ENCODE results near the gene FILIP1L.

DNA sequence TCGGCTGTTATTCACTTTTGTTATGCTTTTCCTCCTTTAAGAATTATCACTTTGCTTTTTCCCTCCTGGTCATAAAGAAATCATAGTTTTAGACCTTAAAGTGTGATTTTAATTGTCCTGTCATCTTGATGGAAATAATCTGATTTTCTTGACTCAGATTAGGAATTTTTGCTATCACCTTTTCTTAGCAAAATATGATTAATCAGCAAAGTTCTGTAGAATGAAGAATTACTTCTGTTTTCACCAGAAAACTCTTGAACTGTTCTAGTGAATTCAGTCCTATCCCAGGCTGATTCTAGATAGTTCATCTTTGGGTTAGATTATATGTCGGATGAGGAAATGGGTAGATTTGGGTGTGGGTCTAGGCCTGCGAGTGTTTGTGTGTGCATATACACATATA is 284.5 kb downstream of the FILIP1L start:
- TF ChIP-seq, protein P1, sequence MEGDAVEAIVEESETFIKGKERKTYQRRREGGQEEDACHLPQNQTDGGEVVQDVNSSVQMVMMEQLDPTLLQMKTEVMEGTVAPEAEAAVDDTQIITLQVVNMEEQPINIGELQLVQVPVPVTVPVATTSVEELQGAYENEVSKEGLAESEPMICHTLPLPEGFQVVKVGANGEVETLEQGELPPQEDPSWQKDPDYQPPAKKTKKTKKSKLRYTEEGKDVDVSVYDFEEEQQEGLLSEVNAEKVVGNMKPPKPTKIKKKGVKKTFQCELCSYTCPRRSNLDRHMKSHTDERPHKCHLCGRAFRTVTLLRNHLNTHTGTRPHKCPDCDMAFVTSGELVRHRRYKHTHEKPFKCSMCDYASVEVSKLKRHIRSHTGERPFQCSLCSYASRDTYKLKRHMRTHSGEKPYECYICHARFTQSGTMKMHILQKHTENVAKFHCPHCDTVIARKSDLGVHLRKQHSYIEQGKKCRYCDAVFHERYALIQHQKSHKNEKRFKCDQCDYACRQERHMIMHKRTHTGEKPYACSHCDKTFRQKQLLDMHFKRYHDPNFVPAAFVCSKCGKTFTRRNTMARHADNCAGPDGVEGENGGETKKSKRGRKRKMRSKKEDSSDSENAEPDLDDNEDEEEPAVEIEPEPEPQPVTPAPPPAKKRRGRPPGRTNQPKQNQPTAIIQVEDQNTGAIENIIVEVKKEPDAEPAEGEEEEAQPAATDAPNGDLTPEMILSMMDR (IDR thresholded peaks at IDR 0.05) = no peak
- TF ChIP-seq EZH2 (IDR thresholded peaks at IDR 0.05; ENCODE audit: borderline replicate concordance, insufficient read depth, low read depth, low read length, poor library complexity, severe bottlenecking) = no peak

All from B cell (primary cell).